Left hindlimb (tissue), 1 donor: ENCODE measurements around the gene MT3.

Source experiments
- DNase-seq: peaks from one replicate; pipeline ENCODE4 v3.0.0-alpha.2; 2018

MT3 gene

GRCh38 chr16:56632156-56632847 is 43.0 kb downstream of the MT3 start, which contains the start of gene MT1M:
MT1M (plus strand) TSS chr16:56632659; CDS start chr16:56632732, 73 bp downstream.
- DNase-seq = peak; percentile 50

GRCh38 chr16:56632848-56633365 is 43.6 kb downstream of the MT3 start:
- DNase-seq = no peak

- no peak for DNase-seq
Measured at GRCh38 chr16:56633535-56633934, 44.2 kb downstream of the MT3 start.

DNA sequence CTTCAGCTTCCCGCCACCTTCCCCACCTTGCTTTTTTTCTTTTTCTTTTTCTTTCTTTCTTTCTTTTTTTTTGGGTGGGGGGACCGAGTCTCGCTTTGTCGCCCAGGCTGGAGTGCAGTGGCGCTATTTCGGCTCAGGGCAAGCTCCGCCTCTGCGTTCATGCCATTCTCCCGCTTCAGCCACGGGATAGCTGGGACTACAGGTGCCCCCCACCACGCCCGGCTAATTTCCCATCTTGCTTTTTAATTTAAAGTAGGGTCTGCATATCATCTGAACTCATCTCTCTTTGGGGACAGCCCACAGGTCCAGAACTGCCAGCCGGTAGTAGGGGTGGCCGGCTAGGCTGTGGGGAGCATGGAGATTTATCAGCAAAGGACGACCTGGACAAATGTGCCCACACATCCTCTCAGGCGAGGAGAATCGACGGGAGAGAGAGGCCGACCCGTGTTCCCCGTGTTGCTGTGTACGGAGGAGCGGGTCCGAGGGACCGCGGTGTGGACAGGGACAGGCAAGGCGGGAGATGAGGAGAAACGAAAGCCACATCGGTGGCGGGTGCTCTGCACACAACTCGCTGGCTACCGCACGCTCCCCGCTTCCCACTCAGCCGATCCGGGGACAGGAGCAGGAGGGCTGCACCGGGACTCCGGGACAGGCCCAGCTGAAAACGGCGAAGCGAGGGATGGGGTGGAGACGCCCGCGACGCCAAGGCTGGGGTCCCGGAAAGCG is 45.5 kb downstream of the MT3 start:
- no peak for DNase-seq

GRCh38 chr16:56635441-56635967 is 46.2 kb downstream of the MT3 start:
- DNase-seq = no peak

- no peak for DNase-seq
Measured at GRCh38 chr16:56636616-56637413, 47.5 kb downstream of the MT3 start.

- DNase-seq = peak; percentile 59
Measured at GRCh38 chr16:56637814-56638750, 48.8 kb downstream of the MT3 start, which contains the start of gene MT1A. MT1A (plus strand) TSS chr16:56638666; CDS start chr16:56638739, 73 bp downstream.

- DNase-seq = no peak
Measured at GRCh38 chr16:56639045-56639444, 49.7 kb downstream of the MT3 start.

DNA sequence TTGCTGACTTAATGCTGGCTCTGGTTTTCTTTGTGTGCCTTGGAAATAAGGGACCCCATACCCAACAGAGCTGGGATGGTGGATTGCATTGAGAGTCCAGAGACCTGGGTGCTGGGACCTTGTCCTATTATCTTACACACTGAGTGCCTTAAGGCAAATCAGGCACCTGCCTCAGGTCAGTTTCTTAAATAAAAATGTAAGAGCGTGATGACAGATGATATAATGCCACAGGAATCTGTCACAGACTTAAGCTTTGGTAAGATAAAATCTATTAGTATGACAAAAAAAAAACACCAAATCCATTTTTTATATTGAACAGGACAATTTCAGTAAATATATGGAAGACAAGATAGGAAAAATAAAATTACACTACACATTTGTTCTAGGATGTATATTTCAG is 50.7 kb downstream of the MT3 start:
- no peak for DNase-seq
